Thoracic aorta (tissue), 2 donors: ENCODE results near the gene PRKRA. TPM values are rescaled to one million over a fixed set of nuclear protein-coding genes. Genes with fewer than 3 reads are reported as not detected.

Experiments used
- ATAC-seq: fragments of 150-250 bp; one replicate; pipeline ENCODE4 v1.8.0; 2017; ENCODE audit warnings: low read depth; ENCODE audit not compliant: insufficient number of reproducible peaks, low FRiP score
- DNase-seq: peaks from one replicate; pipeline ENCODE4 v3.0.0-alpha.2; 2020; ENCODE audit warnings: low spot score
- H3K27ac ChIP-seq, 2 donors: fragments of 200-600 bp; sonication (generic); 1 replicate in 1 of 2; 2 replicates in 1 of 2; pipeline ENCODE4 v1.5.1; 2016; ENCODE audit warnings: mild to moderate bottlenecking in 2 of 2, moderate library complexity in 2 of 2
- H3K27me3 ChIP-seq: fragments of 200-600 bp; sonication (generic); replicated peaks from 2 replicates; pipeline ENCODE4 v1.6.0; 2016; ENCODE audit warnings: mild to moderate bottlenecking; ENCODE audit not compliant: insufficient read depth
- H3K36me3 ChIP-seq: fragments of 200-600 bp; sonication (generic); one replicate; pipeline ENCODE4 v1.5.1; 2016
- H3K4me1 ChIP-seq, 2 donors: fragments of 200-600 bp; sonication (generic); 1 replicate in 1 of 2; 2 replicates in 1 of 2; pipeline versions ENCODE4 v1.5.1 to v1.6.0; 2016; ENCODE audit warnings: low read depth in 2 of 2, mild to moderate bottlenecking in 1 of 2; ENCODE audit not compliant: control insufficient read depth in 1 of 2
- H3K4me3 ChIP-seq: fragments of 200-600 bp; sonication (generic); 2 replicates; pipeline ENCODE4 v1.5.1; 2016; ENCODE audit warnings: mild to moderate bottlenecking
- H3K9me3 ChIP-seq: fragments of 200-600 bp; sonication (generic); 2 replicates; pipeline ENCODE4 v1.5.1; 2016
- total RNA-seq, 2 donors: library from RNA; depleted of rRNA; stranded (reverse); fragments of >200 nt; gene quantifications; one replicate each; pipeline versions ENCODE4 v1.1.0 to v1.2.3, GENCODE V29; 2016
- TF ChIP-seq, protein P1 (sequence below): fragments of 200-600 bp; sonication (generic); IDR thresholded peaks from one replicate; pipeline ENCODE4 v1.5.1; 2019; ENCODE audit warnings: antibody characterized with exemption

The PRKRA gene
- total RNA-seq, 2 donors from 2014 or later, result 61.3 to 71.5 TPM

DNA sequence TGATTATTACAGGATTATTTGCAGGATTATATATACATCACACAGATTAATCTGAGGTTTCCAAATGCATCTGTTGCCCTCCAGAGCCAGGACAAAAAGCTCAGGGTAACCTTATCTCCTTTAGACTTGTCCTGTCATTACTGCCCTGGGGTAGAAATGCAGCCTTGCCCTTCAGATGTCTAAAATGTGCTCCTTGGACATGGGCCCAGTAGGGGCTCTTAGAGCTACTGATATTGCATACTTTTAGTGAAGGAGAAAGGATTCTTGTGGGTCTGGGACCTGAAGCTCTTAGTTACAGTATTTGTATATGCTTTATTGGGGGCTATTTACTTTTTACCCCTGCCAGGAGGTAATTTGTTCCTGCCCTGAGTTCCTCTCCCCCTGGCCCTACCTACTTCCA lies 56.1 kb downstream of the PRKRA start:
- ATAC-seq, result no peak
- Histone ChIP-seq H3K4me3 (no peak overlapping the region), H3K27ac (no peak overlapping the region), H3K9me3 (no peaks in the 10 kb centered on the region), H3K27me3 (no peaks in the 10 kb centered on the region), H3K36me3 (no peaks in the 10 kb centered on the region), H3K4me1 (no peaks in the 10 kb centered on the region)
- TF ChIP-seq, protein P1, sequence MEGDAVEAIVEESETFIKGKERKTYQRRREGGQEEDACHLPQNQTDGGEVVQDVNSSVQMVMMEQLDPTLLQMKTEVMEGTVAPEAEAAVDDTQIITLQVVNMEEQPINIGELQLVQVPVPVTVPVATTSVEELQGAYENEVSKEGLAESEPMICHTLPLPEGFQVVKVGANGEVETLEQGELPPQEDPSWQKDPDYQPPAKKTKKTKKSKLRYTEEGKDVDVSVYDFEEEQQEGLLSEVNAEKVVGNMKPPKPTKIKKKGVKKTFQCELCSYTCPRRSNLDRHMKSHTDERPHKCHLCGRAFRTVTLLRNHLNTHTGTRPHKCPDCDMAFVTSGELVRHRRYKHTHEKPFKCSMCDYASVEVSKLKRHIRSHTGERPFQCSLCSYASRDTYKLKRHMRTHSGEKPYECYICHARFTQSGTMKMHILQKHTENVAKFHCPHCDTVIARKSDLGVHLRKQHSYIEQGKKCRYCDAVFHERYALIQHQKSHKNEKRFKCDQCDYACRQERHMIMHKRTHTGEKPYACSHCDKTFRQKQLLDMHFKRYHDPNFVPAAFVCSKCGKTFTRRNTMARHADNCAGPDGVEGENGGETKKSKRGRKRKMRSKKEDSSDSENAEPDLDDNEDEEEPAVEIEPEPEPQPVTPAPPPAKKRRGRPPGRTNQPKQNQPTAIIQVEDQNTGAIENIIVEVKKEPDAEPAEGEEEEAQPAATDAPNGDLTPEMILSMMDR, result no peak
- no peak for DNase-seq

DNA sequence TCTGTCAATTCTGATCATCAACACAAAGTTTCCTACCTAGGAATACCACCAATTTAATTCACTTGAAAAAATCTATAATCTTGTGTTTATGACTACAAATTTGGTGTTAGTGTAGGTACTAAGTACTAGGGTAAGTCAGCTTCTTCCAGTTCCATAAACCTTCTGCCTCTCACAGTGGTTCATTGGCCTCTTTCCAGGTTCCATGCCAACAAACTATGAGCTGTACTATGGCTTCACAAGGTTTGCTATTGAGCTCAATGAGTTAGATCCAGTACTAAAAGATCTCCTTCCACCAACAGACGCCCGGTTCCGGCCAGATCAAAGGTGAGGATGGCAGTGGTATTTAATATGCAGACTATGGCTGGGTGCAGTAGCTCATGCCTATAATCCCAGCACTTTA lies 58.8 kb downstream of the PRKRA start:
- Histone ChIP-seq H3K36me3 (no peaks in the 10 kb centered on the region), H3K27me3 (no peaks in the 10 kb centered on the region), H3K27ac (no peak overlapping the region), H3K4me1 (no peaks in the 10 kb centered on the region), H3K4me3 (no peak overlapping the region), H3K9me3 (no peaks in the 10 kb centered on the region)
- DNase-seq, result no peak
- no peak for ATAC-seq
- TF ChIP-seq, protein P1, result no peak

DNA sequence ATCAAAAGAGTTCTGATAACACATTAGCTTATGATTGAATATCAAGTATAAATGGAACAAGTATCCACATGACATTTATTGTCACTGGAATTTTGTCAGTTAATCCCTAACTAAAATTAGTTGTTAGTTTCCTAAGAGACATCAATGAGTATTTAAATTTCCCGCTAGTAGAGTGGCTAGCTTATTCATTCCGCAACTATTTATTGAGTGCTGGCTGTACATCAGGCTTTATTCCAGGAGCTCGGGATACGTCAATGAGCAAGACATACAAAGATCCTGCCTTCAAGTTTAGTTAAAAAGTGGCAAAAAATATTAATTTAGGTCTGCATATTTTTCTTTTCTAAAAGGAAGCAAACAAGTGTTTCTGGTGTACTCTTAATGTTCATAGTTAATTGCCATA lies 59.3 kb downstream of the PRKRA start:
- no peaks in the 10 kb centered on the region for H3K36me3 ChIP-seq
- H3K27ac ChIP-seq, result no peak overlapping the region
- no peak for DNase-seq
- no peak for ATAC-seq
- no peaks in the 10 kb centered on the region for H3K9me3 ChIP-seq
- no peaks in the 10 kb centered on the region for H3K4me1 ChIP-seq
- H3K27me3 ChIP-seq, result no peaks in the 10 kb centered on the region
- TF ChIP-seq, protein P1, result no peak
- no peak overlapping the region for H3K4me3 ChIP-seq

DNA sequence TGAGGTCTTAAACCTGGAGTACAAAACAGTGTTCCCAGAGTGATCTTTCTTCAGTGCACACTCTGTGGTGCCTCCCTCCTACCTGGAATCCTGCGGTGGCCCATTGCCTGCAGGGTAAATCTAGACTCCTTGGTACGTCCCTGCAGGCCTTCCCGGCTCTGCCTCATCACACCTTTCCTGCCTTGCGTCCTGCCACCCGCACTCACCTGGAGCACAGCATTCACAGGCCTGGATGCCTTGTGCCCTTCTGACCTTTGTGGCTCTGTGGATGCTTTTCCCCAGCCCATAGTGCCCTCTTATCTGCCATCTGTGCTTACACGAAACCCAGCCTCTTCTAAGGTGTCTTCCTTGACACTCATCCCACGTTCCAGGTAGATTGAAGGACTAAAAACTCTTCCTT lies 62.7 kb downstream of the PRKRA start:
- no peak overlapping the region for H3K27ac ChIP-seq
- TF ChIP-seq, protein P1, result no peak
- no peak for DNase-seq
- no peaks in the 10 kb centered on the region for H3K36me3 ChIP-seq
- no peak overlapping the region for H3K4me3 ChIP-seq
- H3K27me3 ChIP-seq, result no peaks in the 10 kb centered on the region
- no peak for ATAC-seq
- no peaks in the 10 kb centered on the region for H3K4me1 ChIP-seq
- H3K9me3 ChIP-seq, result no peaks in the 10 kb centered on the region

DNA sequence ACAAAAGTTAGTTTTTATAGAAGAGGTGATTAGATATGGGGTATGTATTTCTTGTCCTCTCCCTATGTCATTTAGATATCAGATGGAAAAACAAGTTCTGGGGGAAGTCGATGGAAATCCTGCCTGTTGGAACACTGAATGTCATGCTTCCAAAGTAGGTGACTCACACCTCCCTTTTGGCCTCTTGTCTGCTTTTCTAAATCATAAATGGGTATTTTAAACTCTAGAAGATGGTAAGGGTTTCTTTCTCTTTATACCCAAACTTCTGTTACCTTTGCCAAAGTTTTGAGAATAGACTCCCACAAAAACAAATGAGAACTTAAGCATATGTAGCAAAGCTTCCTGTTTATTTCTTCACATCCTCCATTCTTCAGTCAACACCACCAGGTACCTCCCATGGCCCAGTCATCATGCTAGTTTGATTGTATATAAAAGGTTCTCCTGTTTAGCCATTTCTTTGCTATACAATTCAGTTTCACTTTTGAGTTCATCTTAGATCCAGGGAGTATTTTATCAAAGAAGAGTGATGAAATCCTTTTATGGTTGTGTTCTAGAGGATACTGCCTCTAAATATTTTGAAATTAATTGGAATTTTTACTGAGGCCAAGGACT lies 63.9 kb downstream of the PRKRA start:
- Histone ChIP-seq H3K4me3 (no peak overlapping the region), H3K4me1 (no peaks in the 10 kb centered on the region), H3K36me3 (no peaks in the 10 kb centered on the region), H3K27me3 (no peaks in the 10 kb centered on the region), H3K27ac (no peak overlapping the region), H3K9me3 (no peaks in the 10 kb centered on the region)
- TF ChIP-seq, protein P1, result no peak
- ATAC-seq (no peak), DNase-seq (no peak)
